UCSD-AML1 (cell line): Measurements from ENCODE around the gene LSMEM2.
"Not testable (repeated sequence)": the region's sequence is repeated elsewhere in the genome, so short reads cannot be mapped to it uniquely, and the experiment has no call there.

Experiments
- DNase-seq: peaks from one replicate; lab custom pipeline; 2025; ENCODE audit not compliant: unreplicated experiment; lab: John Stamatoyannopoulos, UW

LSMEM2 gene

GRCh38 chr3:50297896-50298725, 19.2 kb downstream of the LSMEM2 start:
- DNase-seq, result peak; percentile 66

GRCh38 chr3:50298836-50299637, 20.1 kb downstream of the LSMEM2 start, which contains the start of the genes HYAL3 and NAA80:
Gene HYAL3 (minus strand): TSS chr3:50299405. CDS start chr3:50295602, 3,803 bp downstream.
Gene NAA80 (minus strand): TSS chr3:50299405. CDS start chr3:50297463, 1,942 bp downstream.
- peak; percentile 99 for DNase-seq

- no peak for DNase-seq
Measured at GRCh38 chr3:50299638-50299928, 20.7 kb downstream of the LSMEM2 start.

GRCh38 chr3:50299929-50300680, 21.2 kb downstream of the LSMEM2 start:
- peak; percentile 45 for DNase-seq

- no peak for DNase-seq
Measured at GRCh38 chr3:50300681-50301254, 21.9 kb downstream of the LSMEM2 start.

GRCh38 chr3:50302095-50303012, 23.5 kb downstream of the LSMEM2 start:
- DNase-seq, result no peak

GRCh38 chr3:50303013-50303815, 24.3 kb downstream of the LSMEM2 start, which contains the start of gene HYAL1:
Gene HYAL1 (minus strand): TSS chr3:50303574. CDS start chr3:50302956, 618 bp downstream.
- peak; percentile 35 for DNase-seq

- DNase-seq, result no peak
Measured at GRCh38 chr3:50304601-50305000, 25.7 kb downstream of the LSMEM2 start.

GRCh38 chr3:50312041-50312440, 33.2 kb downstream of the LSMEM2 start:
- DNase-seq, result not testable (repeated sequence)

GRCh38 chr3:50314342-50314741, 35.5 kb downstream of the LSMEM2 start:
- DNase-seq, result no peak

GRCh38 chr3:50314816-50315215, 35.9 kb downstream of the LSMEM2 start:
- no peak for DNase-seq

- DNase-seq, result no peak
Measured at GRCh38 chr3:50316657-50317242, 37.9 kb downstream of the LSMEM2 start.

GRCh38 chr3:50317300-50317699, 38.4 kb downstream of the LSMEM2 start:
- DNase-seq, result no peak

- DNase-seq, result no peak
Measured at GRCh38 chr3:50318163-50318562, 39.3 kb downstream of the LSMEM2 start.

- DNase-seq, result no peak
Measured at GRCh38 chr3:50318615-50319014, 39.7 kb downstream of the LSMEM2 start.

- DNase-seq, result no peak
Measured at GRCh38 chr3:50319181-50319893, 40.5 kb downstream of the LSMEM2 start.

- DNase-seq, result no peak
Measured at GRCh38 chr3:50319894-50320625, 41.2 kb downstream of the LSMEM2 start.
